GM19099 (cell line): ENCODE results near the gene TENT5A.

Experiments used
- POLR2A ChIP-seq: IDR thresholded peaks from 3 replicates; pipeline ENCODE4 v1.6.1; 2011; ENCODE audit warnings: low read depth; ENCODE audit not compliant: insufficient read length; ENCODE audit errors: extremely low read depth

Gene TENT5A

GRCh38 chr6:81762132-81762531, 9.7 kb upstream of the TENT5A start:
- TF ChIP-seq POLR2A = no peak

GRCh38 chr6:81761197-81761596, 8.7 kb upstream of the TENT5A start:
- TF ChIP-seq POLR2A = no peak

GRCh38 chr6:81759782-81760181, 7.3 kb upstream of the TENT5A start:
- no peak for TF ChIP-seq POLR2A

GRCh38 chr6:81758221-81758620, 5.7 kb upstream of the TENT5A start:
- TF ChIP-seq POLR2A = no peak

GRCh38 chr6:81756690-81757089, 4.2 kb upstream of the TENT5A start:
- TF ChIP-seq POLR2A = no peak

GRCh38 chr6:81755551-81755950, 3.1 kb upstream of the TENT5A start:
- no peak for TF ChIP-seq POLR2A

- TF ChIP-seq POLR2A = no peak
These were observed 2.4 kb upstream of the TENT5A start for GRCh38 chr6:81754906-81755305.

GRCh38 chr6:81753711-81754577, 1.5 kb upstream of the TENT5A start:
- TF ChIP-seq POLR2A = no peak

- TF ChIP-seq POLR2A = peak; percentile 62
These were observed 635 bp upstream of the TENT5A start for GRCh38 chr6:81752921-81753710.

GRCh38 chr6:81751388-81752083, 945 bp downstream of the TENT5A start:
- no peak for TF ChIP-seq POLR2A

- TF ChIP-seq POLR2A = no peak
These were observed 1.6 kb downstream of the TENT5A start for GRCh38 chr6:81750681-81751387.

GRCh38 chr6:81750200-81750599, 2.3 kb downstream of the TENT5A start:
- no peak for TF ChIP-seq POLR2A

GRCh38 chr6:81749707-81750106, 2.8 kb downstream of the TENT5A start:
- no peak for TF ChIP-seq POLR2A

- TF ChIP-seq POLR2A = no peak
These were observed 3.5 kb downstream of the TENT5A start for GRCh38 chr6:81748994-81749393.

- TF ChIP-seq POLR2A = no peak
These were observed 5.2 kb downstream of the TENT5A start for GRCh38 chr6:81747327-81747726.
